ENCODE data around the gene RIPOR3. TPM values are rescaled to one million over a fixed set of nuclear protein-coding genes. Genes with fewer than 3 reads are reported as not detected.
"Not testable (repeated sequence)": the region's sequence is repeated elsewhere in the genome, so short reads cannot be mapped to it uniquely, and the experiment has no call there.

RIPOR3 gene
- total RNA-seq, 2 experiments from 2014 or later = not detected

GRCh38 chr20:50547964-50548363, 143.4 kb downstream of the RIPOR3 start:
- CTCF ChIA-PET = interaction anchor here (1.1 to 2.3 kb wide), 7 partner anchors 13 to 217 kb away, joined by 5 to 7 read pairs (median 5); no protein-coding TSS in a partner anchor
- Mint-ChIP-seq H3K4me1 (ENCODE audit: low read depth) (peaks cover 59% of the 10 kb centered on the region), H3K4me3 (peak overlapping the region; percentile 47), H3K36me3 (ENCODE audit: low read depth) (peaks cover 38% of the 10 kb centered on the region), H3K27me3 (ENCODE audit: low read depth) (no peaks in the 10 kb centered on the region), H3K27ac (peak overlapping the region; percentile 94), H3K9me3 (no peaks in the 10 kb centered on the region)
- no peak for DNase-seq
- intact Hi-C loops (cut with micrococcal nuclease) = loop anchor here (2.0 kb wide), 1 partner anchor 37 kb away; the partner anchor contains the start of gene PTPN1

- peaks cover 70% of the 10 kb centered on the region for H3K4me1 Mint-ChIP-seq (ENCODE audit: low read depth)
- H3K27me3 Mint-ChIP-seq (ENCODE audit: low read depth) = no peaks in the 10 kb centered on the region
- DNase-seq = peak; percentile 63
- peaks cover 38% of the 10 kb centered on the region for H3K36me3 Mint-ChIP-seq (ENCODE audit: low read depth)
- peak overlapping the region; percentile 64 for H3K4me3 Mint-ChIP-seq
- H3K27ac Mint-ChIP-seq = peak overlapping the region; percentile 94
- H3K9me3 Mint-ChIP-seq = no peaks in the 10 kb centered on the region
- CTCF ChIA-PET = interaction anchor here (1.1 to 2.3 kb wide), 4 partner anchors 15 to 216 kb away, joined by 5 to 7 read pairs (median 6); no protein-coding TSS in a partner anchor
- intact Hi-C loops (cut with micrococcal nuclease) = loop anchor here (1.0 to 2.0 kb wide), 5 partner anchors 14 to 36 kb away; partner anchors contain the start of gene PTPN1
Observed at GRCh38 chr20:50546729-50547314, 144.5 kb downstream of the RIPOR3 start.

GRCh38 chr20:50545126-50545525, 146.2 kb downstream of the RIPOR3 start:
- DNase-seq = no peak
- H3K4me3 Mint-ChIP-seq = no peak overlapping the region
- H3K9me3 Mint-ChIP-seq = no peaks in the 10 kb centered on the region
- H3K27me3 Mint-ChIP-seq (ENCODE audit: low read depth) = no peaks in the 10 kb centered on the region
- H3K36me3 Mint-ChIP-seq (ENCODE audit: low read depth) = peaks cover 51% of the 10 kb centered on the region
- H3K4me1 Mint-ChIP-seq (ENCODE audit: low read depth) = peaks cover 86% of the 10 kb centered on the region
- H3K27ac Mint-ChIP-seq = peak overlapping the region; percentile 94
- CTCF ChIA-PET = interaction anchor here (1.1 to 2.0 kb wide), 3 partner anchors 16 to 29 kb away, joined by 3 to 7 read pairs (median 7); no protein-coding TSS in a partner anchor
- intact Hi-C loops (cut with micrococcal nuclease) = no loop called here

GRCh38 chr20:50543326-50543725, 148.0 kb downstream of the RIPOR3 start:
- H3K36me3 Mint-ChIP-seq (ENCODE audit: low read depth) = peaks cover 44% of the 10 kb centered on the region
- H3K27me3 Mint-ChIP-seq (ENCODE audit: low read depth) = no peaks in the 10 kb centered on the region
- no peak for DNase-seq
- CTCF ChIA-PET = interaction anchor here (0.7 to 1.2 kb wide), 2 partner anchors 8 to 26 kb away, joined by 3 read pairs; no protein-coding TSS in a partner anchor
- H3K4me3 Mint-ChIP-seq = no peak overlapping the region
- intact Hi-C loops (cut with micrococcal nuclease) = no loop called here
- peaks cover 86% of the 10 kb centered on the region for H3K4me1 Mint-ChIP-seq (ENCODE audit: low read depth)
- no peak overlapping the region for H3K27ac Mint-ChIP-seq
- no peaks in the 10 kb centered on the region for H3K9me3 Mint-ChIP-seq

GRCh38 chr20:50541606-50542041, 149.7 kb downstream of the RIPOR3 start:
- peaks cover 35% of the 10 kb centered on the region for H3K36me3 Mint-ChIP-seq (ENCODE audit: low read depth)

GRCh38 chr20:50540620-50541605, 150.4 kb downstream of the RIPOR3 start:
- no peak overlapping the region for H3K4me3 Mint-ChIP-seq
- no peak for DNase-seq
- CTCF ChIA-PET = interaction anchor here (2.0 kb wide), 1 partner anchor 10 kb away, joined by 4 read pairs; no protein-coding TSS in a partner anchor
- H3K4me1 Mint-ChIP-seq (ENCODE audit: low read depth) = peaks cover 79% of the 10 kb centered on the region
- H3K9me3 Mint-ChIP-seq = no peaks in the 10 kb centered on the region
- H3K27me3 Mint-ChIP-seq (ENCODE audit: low read depth) = no peaks in the 10 kb centered on the region
- H3K27ac Mint-ChIP-seq = peak overlapping the region; percentile 61
- intact Hi-C loops (cut with micrococcal nuclease) = no loop called here
- H3K36me3 Mint-ChIP-seq (ENCODE audit: low read depth) = peaks cover 30% of the 10 kb centered on the region

More at GRCh38 chr20:50541606-50542041, 149.7 kb downstream of the RIPOR3 start:
- Mint-ChIP-seq H3K9me3 (no peaks in the 10 kb centered on the region), H3K4me3 (no peak overlapping the region), H3K27me3 (ENCODE audit: low read depth) (no peaks in the 10 kb centered on the region), H3K4me1 (ENCODE audit: low read depth) (peaks cover 82% of the 10 kb centered on the region), H3K27ac (peak overlapping the region; percentile 61)
- intact Hi-C loops (cut with micrococcal nuclease) = loop anchor here (1.0 kb wide), 1 partner anchor 13 kb away; no protein-coding TSS in a partner anchor
- no peak for DNase-seq
- CTCF ChIA-PET = interaction anchor here (0.5 to 2.0 kb wide), 2 partner anchors 9 to 72 kb away, joined by 4 read pairs; no protein-coding TSS in a partner anchor

GRCh38 chr20:50539798-50540197, 151.5 kb downstream of the RIPOR3 start:
- DNase-seq; H3K9me3 Mint-ChIP-seq; intact Hi-C loops (cut with micrococcal nuclease); H3K27me3 Mint-ChIP-seq (ENCODE audit: low read depth); H3K4me3 Mint-ChIP-seq; CTCF ChIA-PET; H3K27ac Mint-ChIP-seq: not testable (repeated sequence)
- Mint-ChIP-seq H3K4me1 (ENCODE audit: low read depth) (peaks cover 80% of the 10 kb centered on the region), H3K36me3 (ENCODE audit: low read depth) (peaks cover 32% of the 10 kb centered on the region)

- Mint-ChIP-seq H3K36me3 (ENCODE audit: low read depth) (peaks cover 34% of the 10 kb centered on the region), H3K4me1 (ENCODE audit: low read depth) (peaks cover 77% of the 10 kb centered on the region), H3K27ac (peak overlapping the region; percentile 6), H3K4me3 (no peak overlapping the region), H3K9me3 (no peaks in the 10 kb centered on the region), H3K27me3 (ENCODE audit: low read depth) (no peaks in the 10 kb centered on the region)
- intact Hi-C loops (cut with micrococcal nuclease) = no loop called here
- CTCF ChIA-PET = interaction anchor here (0.6 to 1.3 kb wide), 4 partner anchors 11 to 54 kb away, joined by 3 to 7 read pairs (median 4); no protein-coding TSS in a partner anchor
- no peak for DNase-seq
Observed at GRCh38 chr20:50538276-50538675, 153.1 kb downstream of the RIPOR3 start.

- no peak for DNase-seq
- H3K27me3 Mint-ChIP-seq (ENCODE audit: low read depth) = no peaks in the 10 kb centered on the region
- CTCF ChIA-PET = interaction anchor here (0.6 to 1.4 kb wide), 8 partner anchors 11 to 54 kb away, joined by 3 to 7 read pairs (median 4); no protein-coding TSS in a partner anchor
- H3K4me3 Mint-ChIP-seq = no peak overlapping the region
- intact Hi-C loops (cut with micrococcal nuclease) = no loop called here
- H3K27ac Mint-ChIP-seq = no peak overlapping the region
- peaks cover 34% of the 10 kb centered on the region for H3K36me3 Mint-ChIP-seq (ENCODE audit: low read depth)
- no peaks in the 10 kb centered on the region for H3K9me3 Mint-ChIP-seq
- peaks cover 78% of the 10 kb centered on the region for H3K4me1 Mint-ChIP-seq (ENCODE audit: low read depth)
Observed at GRCh38 chr20:50537546-50538201, 153.7 kb downstream of the RIPOR3 start.

- CTCF ChIA-PET = interaction anchor here (1.4 kb wide), 1 partner anchor 10 kb away, joined by 5 read pairs; no protein-coding TSS in a partner anchor
- Mint-ChIP-seq H3K27ac (no peak overlapping the region), H3K36me3 (ENCODE audit: low read depth) (peaks cover 31% of the 10 kb centered on the region), H3K4me3 (no peak overlapping the region), H3K27me3 (ENCODE audit: low read depth) (no peaks in the 10 kb centered on the region), H3K4me1 (ENCODE audit: low read depth) (peaks cover 77% of the 10 kb centered on the region), H3K9me3 (no peaks in the 10 kb centered on the region)
- intact Hi-C loops (cut with micrococcal nuclease) = no loop called here
- DNase-seq = no peak
Observed at GRCh38 chr20:50536333-50536732, 155.0 kb downstream of the RIPOR3 start.

All from activated naive CD4-positive, alpha-beta T cell treated with anti-CD3 and anti-CD28 coated beads for 36 hours (primary cell).